H7 (cell line): ENCODE measurements around the gene WDR7. TPM values are rescaled to one million over a fixed set of nuclear protein-coding genes. Genes with fewer than 3 reads are reported as not detected.

Experiments used
- DNase-seq: peaks from one replicate; pipeline ENCODE4 v3.0.0; 2012
- H3K27me3 ChIP-seq: 2 replicates; pipeline ENCODE4 v1.6.0; 2011; ENCODE audit warnings: mild to moderate bottlenecking, low read length; ENCODE audit not compliant: control insufficient read depth, insufficient read depth
- H3K36me3 ChIP-seq: replicated peaks from 2 replicates; pipeline ENCODE4 v1.5.1; 2011; ENCODE audit warnings: low read length; ENCODE audit not compliant: control insufficient read depth, insufficient read depth
- H3K4me3 ChIP-seq: 2 replicates; pipeline ENCODE4 v1.5.1; 2011; ENCODE audit warnings: low read depth, mild to moderate bottlenecking, control low read depth, low read length, moderate library complexity; ENCODE audit not compliant: insufficient read depth
- total RNA-seq: library from RNA; depleted of rRNA; stranded (reverse); fragments of >200 nt; shearing (Covaris generic); gene quantifications from 2 replicates; pipeline ENCODE4 v1.2.3, GENCODE V29; 2014

Gene WDR7
- total RNA-seq, 1 experiment from 2014 or later, result 6.2 TPM

DNA sequence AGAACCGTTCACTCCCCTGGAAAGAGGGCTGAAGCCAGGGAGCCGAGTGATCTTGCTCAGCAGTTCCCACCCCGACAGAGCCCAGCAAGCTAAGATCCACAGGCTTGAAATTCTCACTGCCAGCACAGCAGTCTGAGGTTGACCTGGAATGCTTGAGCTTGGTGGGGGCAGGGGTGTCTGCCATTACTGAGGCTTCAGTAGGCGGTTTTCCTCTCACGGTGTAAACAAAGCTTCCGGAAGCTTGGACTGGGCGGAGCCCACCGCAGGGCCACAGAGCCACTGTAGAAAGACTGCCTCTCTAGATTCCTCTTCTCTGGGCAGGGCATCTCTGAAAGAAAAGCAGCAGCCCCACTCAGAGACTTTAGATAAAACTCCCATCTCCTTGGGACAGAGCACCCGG, 180.8 kb downstream of the WDR7 start:
- H3K27me3 ChIP-seq, result no peaks in the 10 kb centered on the region
- DNase-seq, result no peak
- no peaks in the 10 kb centered on the region for H3K36me3 ChIP-seq
- H3K4me3 ChIP-seq, result no peak overlapping the region

DNA sequence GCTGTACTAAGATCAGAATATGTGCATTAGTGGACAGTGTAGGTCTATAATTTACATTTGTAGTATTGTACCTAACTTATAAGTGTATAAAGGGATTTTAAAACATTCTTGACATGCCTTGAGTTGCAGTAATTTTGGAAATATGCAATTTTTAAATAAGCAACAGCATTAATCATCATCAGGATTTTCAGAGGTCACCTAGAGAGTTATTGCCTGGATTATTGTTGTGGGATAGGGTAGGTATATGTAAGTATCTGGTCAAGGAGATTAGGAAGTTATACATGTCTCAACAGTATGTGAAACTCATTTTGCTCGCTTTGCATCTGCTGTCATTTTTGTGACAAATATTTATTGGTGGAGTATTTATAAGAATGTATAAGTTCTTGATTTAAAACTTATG, 184.2 kb downstream of the WDR7 start:
- no peak overlapping the region for H3K4me3 ChIP-seq
- DNase-seq, result no peak
- H3K36me3 ChIP-seq, result no peaks in the 10 kb centered on the region
- H3K27me3 ChIP-seq, result no peaks in the 10 kb centered on the region

DNA sequence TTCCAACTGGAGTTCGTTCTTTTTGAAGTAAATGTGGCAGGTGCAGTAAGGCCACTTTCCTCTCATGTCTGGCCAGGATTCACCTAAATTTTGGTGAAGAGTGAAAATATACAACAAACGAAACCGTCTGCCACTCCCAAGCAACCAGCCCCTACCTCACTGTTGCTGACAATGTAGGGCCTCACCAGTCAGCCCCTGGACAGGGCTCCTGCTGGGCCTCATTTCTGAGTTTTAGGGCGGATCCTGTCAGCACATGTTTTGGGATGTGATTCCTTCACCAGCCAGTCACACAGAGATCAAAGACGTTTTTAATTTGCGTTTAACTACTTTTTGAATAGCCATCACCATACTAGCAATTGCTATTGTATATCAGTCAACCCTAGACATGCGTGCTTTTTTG, 185.0 kb downstream of the WDR7 start:
- no peak overlapping the region for H3K4me3 ChIP-seq
- H3K27me3 ChIP-seq, result no peaks in the 10 kb centered on the region
- no peaks in the 10 kb centered on the region for H3K36me3 ChIP-seq
- DNase-seq, result peak; percentile 2

DNA sequence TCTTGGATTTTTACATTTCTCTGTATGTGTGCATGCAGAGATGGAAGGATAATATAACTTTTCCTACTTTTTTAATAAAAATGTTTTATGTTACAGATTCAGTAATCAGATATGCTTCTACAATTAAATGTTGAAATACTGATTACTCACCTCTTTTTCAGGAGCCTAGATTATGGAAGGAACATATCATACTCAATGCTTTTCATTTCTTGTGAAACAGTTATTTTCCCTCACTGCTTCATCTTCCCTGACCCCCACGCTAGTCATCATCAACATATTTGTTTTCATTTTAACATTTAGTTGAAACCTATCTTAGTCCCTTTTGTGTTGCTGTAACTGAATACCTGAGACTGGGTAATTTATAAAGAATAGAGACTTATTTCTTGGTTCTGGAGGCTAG, 190.7 kb downstream of the WDR7 start:
- H3K4me3 ChIP-seq, result no peak overlapping the region
- H3K27me3 ChIP-seq, result no peaks in the 10 kb centered on the region
- no peaks in the 10 kb centered on the region for H3K36me3 ChIP-seq
- no peak for DNase-seq

DNA sequence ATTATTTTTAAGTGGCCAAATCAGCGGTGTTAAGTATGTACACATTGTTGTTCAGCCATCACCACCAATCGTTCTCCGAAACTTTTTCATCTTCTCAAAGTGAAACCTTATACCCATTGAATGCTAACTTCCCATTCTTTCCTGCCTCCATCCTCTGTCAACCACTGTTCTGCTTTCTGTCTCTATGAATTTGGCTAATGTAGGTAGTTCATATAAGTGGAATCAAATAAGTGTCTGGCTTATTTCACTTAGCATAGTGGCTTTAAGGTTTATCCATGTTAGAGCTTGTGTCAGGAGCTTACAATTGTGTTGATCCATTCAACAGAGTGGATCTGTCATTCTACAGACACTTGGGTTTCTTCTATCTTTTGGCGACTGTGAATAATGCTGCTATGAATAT, 192.1 kb downstream of the WDR7 start:
- Histone ChIP-seq H3K27me3 (no peaks in the 10 kb centered on the region), H3K36me3 (no peaks in the 10 kb centered on the region), H3K4me3 (no peak overlapping the region)
- no peak for DNase-seq

DNA sequence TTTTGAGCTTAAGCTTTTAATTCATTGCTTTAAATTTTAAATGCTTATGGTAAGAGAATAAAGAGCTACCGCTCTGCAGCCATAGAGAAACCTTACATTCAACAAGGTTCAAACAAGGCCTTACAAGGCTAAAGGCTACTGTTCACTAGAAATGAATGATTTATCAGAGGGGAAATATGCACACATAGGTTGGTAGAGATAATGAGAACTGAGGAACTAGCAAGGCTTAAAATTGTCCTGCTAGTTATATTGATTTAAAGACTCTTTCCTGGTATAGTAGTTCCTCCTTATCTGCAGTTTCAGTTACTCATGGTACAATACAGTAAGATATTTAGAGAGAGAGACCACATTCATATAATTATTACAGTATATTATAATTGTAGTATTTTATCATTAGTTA, 193.4 kb downstream of the WDR7 start:
- DNase-seq, result no peak
- Histone ChIP-seq H3K36me3 (no peaks in the 10 kb centered on the region), H3K27me3 (no peaks in the 10 kb centered on the region), H3K4me3 (no peak overlapping the region)

DNA sequence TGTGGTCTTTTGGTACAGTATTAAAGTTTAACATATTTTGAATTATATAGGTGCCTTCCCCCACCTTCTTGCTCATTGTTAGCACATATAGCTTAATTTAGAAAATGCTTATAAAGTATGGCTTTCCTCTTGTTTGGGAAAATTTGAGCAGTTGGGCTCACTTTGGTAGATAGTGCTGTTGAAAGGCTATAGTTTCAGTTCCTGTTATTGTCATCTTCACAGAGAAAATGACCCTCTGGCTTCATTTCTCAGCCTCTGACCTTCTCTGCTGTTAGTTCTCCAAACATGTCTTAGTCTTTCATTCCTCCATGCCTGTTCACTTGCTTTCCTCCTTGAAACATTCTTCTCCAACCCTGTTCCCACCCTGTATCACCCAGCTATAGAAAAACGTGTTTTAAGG, 200.6 kb downstream of the WDR7 start:
- Histone ChIP-seq H3K4me3 (no peak overlapping the region), H3K27me3 (no peaks in the 10 kb centered on the region), H3K36me3 (no peaks in the 10 kb centered on the region)
- no peak for DNase-seq

DNA sequence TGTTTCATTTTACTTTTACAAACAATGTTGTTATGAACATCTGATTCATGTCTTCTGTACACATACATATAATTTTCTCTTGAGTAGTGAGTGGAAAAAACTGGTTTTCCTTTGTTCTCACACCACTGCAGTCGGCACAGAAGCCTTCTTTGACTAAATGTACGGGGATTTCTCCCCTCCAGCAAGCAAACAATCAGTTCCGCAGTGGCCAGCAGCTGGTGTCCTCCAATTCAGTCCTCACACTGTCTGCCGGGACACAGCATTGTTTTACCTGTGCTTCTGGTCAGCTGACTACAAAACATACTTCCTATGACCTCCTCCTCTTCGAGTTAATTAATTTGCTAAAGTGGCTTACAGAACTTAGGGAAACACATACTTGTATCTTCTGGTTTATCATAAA, 202.8 kb downstream of the WDR7 start:
- H3K27me3 ChIP-seq, result no peaks in the 10 kb centered on the region
- no peak for DNase-seq

DNA sequence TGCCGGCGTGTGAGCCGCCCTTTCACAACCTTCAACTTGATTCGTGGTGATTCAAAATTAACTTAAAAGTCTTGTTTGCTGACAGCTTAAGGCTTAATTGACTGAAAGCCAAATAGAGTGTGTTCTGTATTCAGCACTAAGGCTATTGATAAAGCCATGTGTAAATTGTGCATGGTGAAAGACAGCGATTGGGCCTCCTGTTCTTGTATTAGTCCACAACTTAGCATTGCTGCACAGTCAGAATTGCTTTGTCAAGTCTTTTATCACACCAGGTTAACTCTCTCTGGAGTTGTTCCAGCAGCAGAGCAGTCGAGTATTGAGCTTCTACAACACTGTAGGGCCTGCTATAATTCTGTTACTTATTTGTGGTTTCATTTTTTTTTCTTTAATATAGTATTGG, 210.1 kb downstream of the WDR7 start:
- Histone ChIP-seq H3K4me3 (no peak overlapping the region), H3K27me3 (no peaks in the 10 kb centered on the region), H3K36me3 (no peaks in the 10 kb centered on the region)
- DNase-seq, result no peak

More for the DNA sequence above, 202.8 kb downstream of the WDR7 start:
- Histone ChIP-seq H3K4me3 (no peak overlapping the region), H3K36me3 (no peaks in the 10 kb centered on the region)

DNA sequence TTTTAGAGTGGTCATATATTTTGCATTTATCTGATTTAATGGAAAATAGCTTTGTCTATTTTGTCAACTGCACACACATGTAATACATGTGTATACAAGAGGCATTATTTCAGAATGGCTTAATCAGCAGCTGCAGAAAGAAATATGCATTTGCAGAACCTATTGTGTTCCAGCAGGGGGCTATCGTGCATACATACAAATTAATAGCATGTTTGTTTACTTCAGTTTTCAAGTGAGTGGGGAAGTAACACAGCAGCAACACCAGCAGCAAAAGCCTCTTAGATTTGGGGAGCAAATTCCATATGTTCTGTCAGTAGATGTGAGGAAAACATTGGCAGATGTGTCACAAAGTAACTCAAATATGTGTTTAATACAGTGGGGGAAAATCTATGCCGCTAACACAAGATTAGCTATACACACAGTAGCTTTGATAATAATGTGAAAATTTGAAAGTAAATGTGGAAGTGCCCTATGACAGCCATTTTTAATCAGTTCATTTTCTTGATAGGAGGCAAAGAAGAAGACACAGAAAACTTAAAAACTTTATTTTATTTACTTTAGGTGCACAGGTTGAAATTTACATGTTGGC, 218.1 kb downstream of the WDR7 start:
- Histone ChIP-seq H3K4me3 (no peak overlapping the region), H3K36me3 (no peaks in the 10 kb centered on the region), H3K27me3 (no peaks in the 10 kb centered on the region)
- DNase-seq, result no peak

DNA sequence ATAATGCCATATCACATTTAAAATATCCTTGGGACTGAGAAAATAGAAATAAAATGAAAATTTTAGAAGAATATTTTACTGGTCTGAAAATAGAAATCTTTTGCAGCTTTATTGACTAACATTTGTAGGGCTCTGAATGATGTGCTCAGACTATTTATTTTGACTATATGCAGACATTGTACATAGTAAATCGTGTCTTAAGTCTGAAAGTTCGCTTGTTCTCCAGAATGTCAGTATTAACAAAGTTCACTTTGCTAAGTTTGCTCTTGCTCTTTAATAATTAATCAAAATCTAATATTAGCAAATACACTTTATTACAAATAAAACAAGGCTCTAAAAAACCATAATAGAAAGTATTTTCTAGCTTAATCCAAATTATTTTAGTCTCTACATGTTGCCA, 219.8 kb downstream of the WDR7 start:
- H3K36me3 ChIP-seq, result no peaks in the 10 kb centered on the region
- H3K27me3 ChIP-seq, result no peaks in the 10 kb centered on the region
- no peak overlapping the region for H3K4me3 ChIP-seq
- no peak for DNase-seq

DNA sequence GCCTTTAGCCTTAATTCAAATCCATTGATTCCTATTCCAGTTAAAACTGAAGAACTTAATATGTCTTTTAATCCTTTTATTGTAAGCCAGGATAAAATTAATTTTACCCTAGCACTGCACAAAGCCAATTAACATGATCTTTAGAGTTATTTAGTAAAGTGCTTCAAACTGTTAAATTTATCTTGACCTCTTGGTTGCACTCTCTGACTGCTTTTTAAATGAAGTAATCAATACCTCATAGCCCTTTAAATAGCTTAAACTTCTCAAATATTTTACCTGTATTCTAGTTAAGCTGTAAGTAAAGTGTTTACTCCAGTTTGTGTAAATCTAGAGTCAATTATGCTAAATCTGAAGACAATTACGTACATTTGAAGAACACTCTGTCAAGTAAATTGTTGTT, 221.0 kb downstream of the WDR7 start:
- no peaks in the 10 kb centered on the region for H3K27me3 ChIP-seq
- no peaks in the 10 kb centered on the region for H3K36me3 ChIP-seq
- DNase-seq, result no peak
- H3K4me3 ChIP-seq, result no peak overlapping the region

DNA sequence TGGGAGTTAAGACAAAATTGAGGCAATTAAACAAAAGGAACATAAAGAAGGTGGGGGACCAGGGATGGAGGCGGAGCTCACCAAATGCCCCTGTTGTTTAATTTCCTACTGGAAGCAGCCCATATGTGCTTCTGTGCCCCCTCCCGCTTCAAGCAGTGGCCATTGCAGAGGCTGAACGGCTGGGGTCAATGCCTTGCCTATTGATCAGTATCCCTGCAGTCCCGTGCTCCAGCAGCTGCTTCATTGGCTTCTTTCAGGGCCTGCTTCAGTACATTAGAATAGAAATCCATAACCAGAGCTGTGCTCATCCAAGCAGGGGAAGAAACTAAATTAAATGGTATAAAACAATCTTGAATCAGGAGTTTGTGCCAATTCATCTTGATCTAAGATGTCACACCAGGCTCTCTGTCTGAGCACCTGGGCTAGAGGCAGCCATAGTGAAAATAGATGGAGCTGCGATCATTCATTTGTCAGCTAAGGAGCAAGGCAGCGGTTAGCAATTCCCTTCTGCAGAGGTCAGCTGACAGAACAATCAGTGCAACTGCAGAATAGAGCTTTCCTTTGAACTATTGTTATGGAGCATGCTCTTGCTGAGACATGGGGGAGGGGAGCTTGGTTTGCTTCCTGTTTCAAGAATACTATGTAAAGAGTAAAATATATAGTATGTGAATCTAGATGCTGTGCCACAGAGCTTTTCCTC, 222.4 kb downstream of the WDR7 start:
- Histone ChIP-seq H3K36me3 (no peaks in the 10 kb centered on the region), H3K4me3 (no peak overlapping the region), H3K27me3 (no peaks in the 10 kb centered on the region)
- DNase-seq, result peak; percentile 25

DNA sequence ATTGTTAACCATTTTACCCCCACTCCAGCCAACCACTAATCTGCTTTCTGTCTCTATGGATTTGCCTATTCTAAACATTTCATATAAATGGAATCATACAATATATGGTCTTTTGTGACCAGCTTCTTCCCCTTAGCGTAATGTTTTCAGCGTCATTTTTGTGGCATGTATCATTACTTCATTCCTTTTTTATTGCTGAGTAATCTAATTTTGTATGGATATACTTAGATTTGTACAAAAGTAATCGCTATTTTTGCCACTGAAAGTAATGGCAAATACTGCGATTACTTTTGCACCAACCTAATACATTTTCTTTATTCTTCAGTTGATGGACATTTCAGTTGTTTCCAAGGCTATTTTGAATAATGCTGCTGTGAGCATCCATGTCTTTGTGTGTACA, 227.6 kb downstream of the WDR7 start:
- no peak for DNase-seq
- Histone ChIP-seq H3K36me3 (no peaks in the 10 kb centered on the region), H3K27me3 (no peaks in the 10 kb centered on the region), H3K4me3 (no peak overlapping the region)

DNA sequence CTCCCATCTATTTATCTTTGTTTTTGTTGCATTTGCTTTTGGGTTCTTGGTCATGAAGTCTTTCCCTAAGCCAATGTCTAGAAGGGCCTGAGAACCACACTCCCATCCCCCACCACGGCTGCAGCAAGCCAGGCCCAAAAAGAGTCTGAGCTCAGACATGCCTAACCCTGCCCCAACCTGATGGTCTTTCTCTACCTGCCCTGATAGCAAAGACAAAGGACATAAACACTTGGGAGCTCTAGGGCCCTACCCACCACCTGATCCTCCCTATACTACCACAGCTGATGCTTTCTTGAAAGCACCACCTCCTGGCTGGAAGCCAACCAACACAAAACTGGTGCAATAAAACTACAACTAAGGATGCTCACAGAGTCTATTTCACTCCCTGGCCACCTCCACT, 233.4 kb downstream of the WDR7 start:
- H3K36me3 ChIP-seq, result no peaks in the 10 kb centered on the region
- H3K4me3 ChIP-seq, result no peak overlapping the region
- no peak for DNase-seq
- no peaks in the 10 kb centered on the region for H3K27me3 ChIP-seq

DNA sequence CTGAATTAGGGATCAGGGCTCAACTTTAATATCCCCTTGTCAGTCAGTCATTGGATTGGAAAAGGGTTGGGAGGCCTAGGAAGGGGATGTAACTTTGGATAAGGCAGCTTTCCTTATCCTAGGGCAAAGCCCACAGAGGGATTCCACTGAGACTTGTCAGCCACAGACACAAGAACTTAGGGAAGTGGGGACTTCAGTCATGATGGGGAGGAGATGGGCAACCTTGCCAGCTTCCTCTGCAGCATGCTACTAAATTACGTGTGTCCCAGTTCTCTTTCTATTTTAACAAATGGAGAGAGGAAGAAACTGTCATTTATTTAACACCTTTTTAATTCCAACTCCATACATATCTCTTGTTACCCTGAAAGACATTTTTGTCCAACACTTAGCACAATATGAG, 237.8 kb downstream of the WDR7 start:
- Histone ChIP-seq H3K27me3 (no peaks in the 10 kb centered on the region), H3K36me3 (no peaks in the 10 kb centered on the region), H3K4me3 (no peak overlapping the region)
- no peak for DNase-seq
